GM18502 (cell line): ENCODE measurements around the gene C9orf78.

Experiments
- ATAC-seq: cut with Tn5 transposase; IDR thresholded peaks from one replicate; pipeline ENCODE4 v1.9.1; 2021; ENCODE audit warnings: mild to moderate bottlenecking; ENCODE audit not compliant: unreplicated experiment, poor library complexity

C9orf78 gene

DNA sequence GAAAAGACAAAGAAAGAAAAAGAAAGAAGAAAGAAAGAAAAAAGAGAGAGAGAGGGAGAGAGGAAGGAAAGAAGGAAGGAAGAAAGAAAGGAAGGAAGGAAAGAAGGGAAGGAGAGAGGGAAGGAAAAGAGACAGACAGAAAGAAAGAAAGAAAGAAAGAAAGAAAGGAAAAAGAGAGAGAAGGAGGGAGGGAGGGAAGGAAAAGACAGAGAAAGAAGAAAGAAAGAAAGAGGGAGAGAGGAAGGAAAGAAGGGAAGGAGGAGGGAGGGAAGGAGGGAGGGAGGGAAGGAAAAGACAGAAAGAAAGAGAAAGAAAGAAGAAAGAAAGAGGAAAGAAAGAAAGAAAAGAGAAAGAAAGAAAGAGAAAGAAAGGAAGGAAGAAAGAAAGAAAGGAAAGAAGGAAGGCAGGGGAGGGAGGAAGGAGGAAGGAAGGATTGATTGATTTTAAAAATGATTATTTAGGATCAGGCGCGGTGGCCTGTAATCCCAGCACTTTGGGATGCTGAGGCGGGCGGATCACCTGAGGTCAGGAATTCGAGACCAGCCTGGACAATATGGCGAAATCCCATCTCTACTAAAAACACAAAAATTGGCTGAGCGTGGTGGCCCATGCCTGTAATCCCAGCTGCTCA lies 55.4 kb downstream of the C9orf78 start:
- ATAC-seq, result no peak

- ATAC-seq, result no peak
Observed at GRCh38 chr9:129778469-129778868, 56.6 kb downstream of the C9orf78 start.

- no peak for ATAC-seq
Observed at GRCh38 chr9:129777769-129778130, 57.3 kb downstream of the C9orf78 start.
